ENCODE results near the gene PROKR2.

GRCh38 chr20:5297280-5298004, 19.3 kb downstream of the PROKR2 start:
- no peak for TF ChIP-seq EZH2 (IDR thresholded peaks at IDR 0.05)
- TF ChIP-seq POLR2AphosphoS5 (IDR thresholded peaks at IDR 0.05; ENCODE audit: borderline replicate concordance, low read depth, low read length): no peak
